NT2/D1 (cell line): ENCODE measurements around the gene HTR6.

Experiments used
- SUZ12 ChIP-seq: IDR thresholded peaks from 2 replicates; pipeline ENCODE4 v1.6.1; 2011; ENCODE audit not compliant: insufficient read length, insufficient read depth; ENCODE audit errors: extremely low read depth
- YY1 ChIP-seq: IDR thresholded peaks from 2 replicates; pipeline ENCODE4 v1.6.1; 2011; ENCODE audit not compliant: insufficient read length, insufficient read depth
- ZNF274 ChIP-seq: IDR thresholded peaks from 2 replicates; pipeline ENCODE4 v1.6.1; 2011; ENCODE audit warnings: mild to moderate bottlenecking, low read depth, low read length

- TF ChIP-seq YY1 (no peak), ZNF274 (no peak), SUZ12 (no peak)
Observed at GRCh38 chr1:19682901-19683300, 18.2 kb downstream of the HTR6 start.
